ENCODE data around the gene MRPL55.

MRPL55 gene

GRCh38 chr1:228147151-228147693 lies 38.1 kb upstream of the MRPL55 start:
- H3K36me3 ChIP-seq (ENCODE audit: control insufficient read depth, insufficient read depth, low read length): peaks cover 5% of the 10 kb centered on the region; the same call in 1 of the 2 replicates
- H3K27me3 ChIP-seq (ENCODE audit: control insufficient read depth, insufficient read depth, low read length): no peaks in the 10 kb centered on the region
- no peak for DNase-seq (ENCODE audit: low read depth, low spot score)
- no peak overlapping the region for H3K27ac ChIP-seq (ENCODE audit: low read length)
- WGBS (ENCODE audit: insufficient coverage, insufficient read length): no CpG with 5 or more reads among the region's 20 CpGs
- H3K4me1 ChIP-seq (ENCODE audit: control insufficient read depth, insufficient read depth, low read length): peaks cover 7% of the 10 kb centered on the region
- H3K9me3 ChIP-seq (ENCODE audit: control insufficient read depth, insufficient read depth, low read length): no peaks in the 10 kb centered on the region
- no peak overlapping the region for H3K4me3 ChIP-seq (ENCODE audit: low read length)

GRCh38 chr1:228146417-228147150 lies 37.5 kb upstream of the MRPL55 start:
- Histone ChIP-seq H3K27me3 (ENCODE audit: control insufficient read depth, insufficient read depth, low read length) (no peaks in the 10 kb centered on the region), H3K4me3 (ENCODE audit: low read length) (no peak overlapping the region), H3K9me3 (ENCODE audit: control insufficient read depth, insufficient read depth, low read length) (no peaks in the 10 kb centered on the region), H3K4me1 (ENCODE audit: control insufficient read depth, insufficient read depth, low read length) (peaks cover 7% of the 10 kb centered on the region), H3K36me3 (ENCODE audit: control insufficient read depth, insufficient read depth, low read length) (peaks cover 5% of the 10 kb centered on the region; the same call in 1 of the 2 replicates), H3K27ac (ENCODE audit: low read length) (no peak overlapping the region)
- WGBS (ENCODE audit: insufficient coverage, insufficient read length): no CpG with 5 or more reads among the region's 18 CpGs
- no peak for DNase-seq (ENCODE audit: low read depth, low spot score)

- no peak overlapping the region for H3K27ac ChIP-seq (ENCODE audit: low read length)
- no peaks in the 10 kb centered on the region for H3K27me3 ChIP-seq (ENCODE audit: control insufficient read depth, insufficient read depth, low read length)
- no peak overlapping the region for H3K4me3 ChIP-seq (ENCODE audit: low read length)
- DNase-seq (ENCODE audit: low read depth, low spot score): no peak
- H3K36me3 ChIP-seq (ENCODE audit: control insufficient read depth, insufficient read depth, low read length): peaks cover 5% of the 10 kb centered on the region; the same call in 1 of the 2 replicates
- H3K4me1 ChIP-seq (ENCODE audit: control insufficient read depth, insufficient read depth, low read length): peaks cover 7% of the 10 kb centered on the region
- no peaks in the 10 kb centered on the region for H3K9me3 ChIP-seq (ENCODE audit: control insufficient read depth, insufficient read depth, low read length)
- WGBS (ENCODE audit: insufficient coverage, insufficient read length): no CpG with 5 or more reads among the region's 31 CpGs
Observed at GRCh38 chr1:228145463-228146416, 36.6 kb upstream of the MRPL55 start.

GRCh38 chr1:228144993-228145343 lies 35.9 kb upstream of the MRPL55 start:
- Histone ChIP-seq H3K4me1 (ENCODE audit: control insufficient read depth, insufficient read depth, low read length) (peaks cover 5% of the 10 kb centered on the region), H3K9me3 (ENCODE audit: control insufficient read depth, insufficient read depth, low read length) (no peaks in the 10 kb centered on the region), H3K27ac (ENCODE audit: low read length) (no peak overlapping the region), H3K36me3 (ENCODE audit: control insufficient read depth, insufficient read depth, low read length) (peaks cover 5% of the 10 kb centered on the region; the same call in 1 of the 2 replicates), H3K4me3 (ENCODE audit: low read length) (no peak overlapping the region), H3K27me3 (ENCODE audit: control insufficient read depth, insufficient read depth, low read length) (no peaks in the 10 kb centered on the region)
- no CpG with 5 or more reads among the region's 8 CpGs for WGBS (ENCODE audit: insufficient coverage, insufficient read length)
- DNase-seq (ENCODE audit: low read depth, low spot score): no peak

GRCh38 chr1:228144193-228144992 lies 35.3 kb upstream of the MRPL55 start:
- Histone ChIP-seq H3K27ac (ENCODE audit: low read length) (no peak overlapping the region), H3K36me3 (ENCODE audit: control insufficient read depth, insufficient read depth, low read length) (peaks cover 5% of the 10 kb centered on the region; the same call in 1 of the 2 replicates), H3K4me3 (ENCODE audit: low read length) (no peak overlapping the region), H3K27me3 (ENCODE audit: control insufficient read depth, insufficient read depth, low read length) (no peaks in the 10 kb centered on the region), H3K4me1 (ENCODE audit: control insufficient read depth, insufficient read depth, low read length) (peaks cover 2% of the 10 kb centered on the region), H3K9me3 (ENCODE audit: control insufficient read depth, insufficient read depth, low read length) (no peaks in the 10 kb centered on the region)
- WGBS (ENCODE audit: insufficient coverage, insufficient read length): no CpG with 5 or more reads among the region's 16 CpGs
- DNase-seq (ENCODE audit: low read depth, low spot score): no peak

- peaks cover 5% of the 10 kb centered on the region; the same call in 1 of the 2 replicates for H3K36me3 ChIP-seq (ENCODE audit: control insufficient read depth, insufficient read depth, low read length)
- DNase-seq (ENCODE audit: low read depth, low spot score): no peak
- no peak overlapping the region for H3K4me3 ChIP-seq (ENCODE audit: low read length)
- WGBS (ENCODE audit: insufficient coverage, insufficient read length): no CpG with 5 or more reads among the region's 12 CpGs
- no peaks in the 10 kb centered on the region; the same call in 1 of the 2 replicates for H3K4me1 ChIP-seq (ENCODE audit: control insufficient read depth, insufficient read depth, low read length)
- H3K27ac ChIP-seq (ENCODE audit: low read length): no peak overlapping the region
- no peaks in the 10 kb centered on the region for H3K27me3 ChIP-seq (ENCODE audit: control insufficient read depth, insufficient read depth, low read length)
- H3K9me3 ChIP-seq (ENCODE audit: control insufficient read depth, insufficient read depth, low read length): no peaks in the 10 kb centered on the region
Observed at GRCh38 chr1:228143480-228144192, 34.5 kb upstream of the MRPL55 start.

- Histone ChIP-seq H3K4me1 (ENCODE audit: control insufficient read depth, insufficient read depth, low read length) (no peaks in the 10 kb centered on the region; the same call in 1 of the 2 replicates), H3K4me3 (ENCODE audit: low read length) (no peak overlapping the region), H3K27me3 (ENCODE audit: control insufficient read depth, insufficient read depth, low read length) (no peaks in the 10 kb centered on the region), H3K27ac (ENCODE audit: low read length) (no peak overlapping the region), H3K9me3 (ENCODE audit: control insufficient read depth, insufficient read depth, low read length) (no peaks in the 10 kb centered on the region), H3K36me3 (ENCODE audit: control insufficient read depth, insufficient read depth, low read length) (peaks cover 5% of the 10 kb centered on the region; the same call in 1 of the 2 replicates)
- WGBS (ENCODE audit: insufficient coverage, insufficient read length): no CpG with 5 or more reads among the region's 11 CpGs
- no peak for DNase-seq (ENCODE audit: low read depth, low spot score)
Observed at GRCh38 chr1:228142701-228143136, 33.6 kb upstream of the MRPL55 start.

GRCh38 chr1:228142155-228142691 lies 33.1 kb upstream of the MRPL55 start:
- H3K4me3 ChIP-seq (ENCODE audit: low read length): no peak overlapping the region

More at GRCh38 chr1:228142155-228142691, 33.1 kb upstream of the MRPL55 start:
- no peaks in the 10 kb centered on the region for H3K27me3 ChIP-seq (ENCODE audit: control insufficient read depth, insufficient read depth, low read length)
- H3K4me1 ChIP-seq (ENCODE audit: control insufficient read depth, insufficient read depth, low read length): no peaks in the 10 kb centered on the region; the same call in 1 of the 2 replicates
- H3K36me3 ChIP-seq (ENCODE audit: control insufficient read depth, insufficient read depth, low read length): peaks cover 5% of the 10 kb centered on the region; the same call in 1 of the 2 replicates
- no CpG with 5 or more reads among the region's 16 CpGs for WGBS (ENCODE audit: insufficient coverage, insufficient read length)
- no peaks in the 10 kb centered on the region for H3K9me3 ChIP-seq (ENCODE audit: control insufficient read depth, insufficient read depth, low read length)
- DNase-seq (ENCODE audit: low read depth, low spot score): no peak
- no peak overlapping the region for H3K27ac ChIP-seq (ENCODE audit: low read length)
